HepG2 (cell line): ENCODE data around the gene RAB40A. TPM values are rescaled to one million over a fixed set of nuclear protein-coding genes. Genes with fewer than 3 reads are reported as not detected.

Source experiments
- ATAC-seq: fragments of 200-7000 bp; cut with Tn5 transposase; 3 replicates; pipeline ENCODE4 v1.9.1; 2020; ENCODE audit warnings: mild to moderate bottlenecking, moderate library complexity
- BruUV-seq: library from RNA; stranded (reverse); fragments of 400-500 nt; replicated peaks from 2 replicates; lab custom pipeline; 2021; lab: Mats Ljungman, UMichigan
- CTCF ChIA-PET: fragments of 300-600 bp; formaldehyde crosslinking; extraction: SDS; loops from one replicate; lab custom pipeline; 2021; ENCODE audit warnings: low total read pairs, inconsistent platforms, low intra/inter-chr PET ratio; lab: Yijun Ruan, JAX
- POLR2A ChIA-PET: fragments of 350-600 bp; sonication (Branson Sonifier 250); formaldehyde crosslinking; loops from one replicate; lab custom pipeline; 2020; ENCODE audit warnings: antibody characterized with exemption, inconsistent platforms; lab: Yijun Ruan, JAX
- DNase-seq: peaks from one replicate; pipeline ENCODE4 v3.0.0-alpha.2; 2015; ENCODE audit warnings: low spot score
- FAIRE-seq: peaks from 3 replicates; lab custom pipeline; 2011; peaks lifted over from hg19 to GRCh38; lab: Jason Lieb, UNC
- H2AFZ ChIP-seq: one replicate; pipeline ENCODE4 v1.6.1; 2011; ENCODE audit warnings: low read length, inconsistent platforms
- H3K27ac ChIP-seq: fragments of 300-600 bp; 3 replicates; pipeline ENCODE4 v1.8.0; 2011; ENCODE audit warnings: mixed run types, mild to moderate bottlenecking, mixed read lengths, low read length, inconsistent platforms; ENCODE audit not compliant: insufficient read depth; ENCODE audit errors: extremely low read length
- H3K27me3 ChIP-seq, 2 experiments: fragments of 200-600 bp in 1 of 2; 2 replicates in 1 of 2; 3 replicates in 1 of 2; pipeline versions ENCODE4 v1.6.0 to v1.8.0; 2011; ENCODE audit warnings: low read length in 2 of 2, mild to moderate bottlenecking in 2 of 2, moderate library complexity in 2 of 2, inconsistent platforms in 1 of 2; ENCODE audit not compliant: insufficient read depth in 2 of 2, control insufficient read depth in 1 of 2
- H3K36me3 ChIP-seq, 2 experiments: fragments of 200-600 bp in 1 of 2; replicated peaks in 1 of 2; 2 replicates in 1 of 2; 3 replicates in 1 of 2; pipeline versions ENCODE4 v1.5.1 to v1.8.0; 2011; ENCODE audit warnings: low read length in 2 of 2, inconsistent platforms in 1 of 2; ENCODE audit not compliant: insufficient read depth in 2 of 2, control insufficient read depth in 1 of 2
- H3K4me1 ChIP-seq: 2 replicates; pipeline ENCODE4 v1.5.1; 2012; ENCODE audit warnings: low read length, inconsistent platforms; ENCODE audit not compliant: insufficient read depth
- H3K4me2 ChIP-seq: 2 replicates; pipeline ENCODE4 v1.6.0; 2011; ENCODE audit warnings: low read depth, low read length, inconsistent platforms
- H3K4me3 ChIP-seq, 3 experiments: fragments of 200-600 bp in 1 of 3; sonication (generic), shearing (Covaris generic) in 1 of 3; replicated peaks in 1 of 3; 2 replicates each; pipeline ENCODE4 v1.5.1; 2011 to 2016; ENCODE audit warnings: low read length in 3 of 3, inconsistent platforms in 2 of 3, low read depth in 2 of 3, mild to moderate bottlenecking in 2 of 3, control low read depth in 1 of 3, mixed read lengths in 1 of 3; ENCODE audit not compliant: insufficient read depth in 1 of 3
- H3K79me2 ChIP-seq: one replicate; pipeline ENCODE4 v1.6.1; 2011; ENCODE audit warnings: low read length, inconsistent platforms; ENCODE audit not compliant: insufficient read depth
- H3K9ac ChIP-seq: 2 replicates; pipeline ENCODE4 v1.6.0; 2011; ENCODE audit warnings: mild to moderate bottlenecking, low read depth, low read length, inconsistent platforms; ENCODE audit not compliant: insufficient read depth
- H3K9me3 ChIP-seq: 2 replicates; pipeline ENCODE4 v1.5.1; 2012; ENCODE audit warnings: mild to moderate bottlenecking, low read length
- H4K20me1 ChIP-seq: 2 replicates; pipeline ENCODE4 v1.6.0; 2011; ENCODE audit warnings: inconsistent platforms, mild to moderate bottlenecking, low read length, moderate library complexity; ENCODE audit not compliant: insufficient read depth
- CEBPG ChIP-seq: IDR thresholded peaks from 2 replicates; pipeline ENCODE4 v1.6.1; 2016
- CREB3 ChIP-seq: sonication (generic); formaldehyde crosslinking; IDR thresholded peaks from 2 replicates; pipeline ENCODE4 v1.5.0; 2020; ENCODE audit warnings: missing genetic modification reagents
- ELF3 ChIP-seq: IDR thresholded peaks from 2 replicates; pipeline ENCODE4 v1.6.1; 2016; ENCODE audit warnings: missing genetic modification reagents, missing compliant biosample characterization
- FOXO1 ChIP-seq: sonication (generic); formaldehyde crosslinking; IDR thresholded peaks from 2 replicates; pipeline ENCODE4 v1.4.0; 2020; ENCODE audit warnings: missing genetic modification reagents
- GATAD2A ChIP-seq: IDR thresholded peaks from 2 replicates; pipeline ENCODE4 v1.6.1; 2016
- NRL ChIP-seq: sonication (generic); formaldehyde crosslinking; IDR thresholded peaks from 2 replicates; pipeline ENCODE4 v1.5.0; 2020; ENCODE audit warnings: missing genetic modification reagents, mild to moderate bottlenecking, moderate library complexity, borderline replicate concordance
- ZBTB7A ChIP-seq: sonication (generic); formaldehyde crosslinking; IDR thresholded peaks from 2 replicates; pipeline ENCODE4 v1.8.0; 2022; ENCODE audit warnings: mild to moderate bottlenecking, missing genetic modification reagents
- ZNF280D ChIP-seq: sonication (generic); formaldehyde crosslinking; IDR thresholded peaks from 2 replicates; pipeline ENCODE4 v1.5.1; 2020; ENCODE audit warnings: mild to moderate bottlenecking, missing genetic modification reagents
- WGBS: methylation state at CpG from one replicate; pipeline ENCODE4 v1.1.6; 2017; ENCODE audit warnings: low lambda C conversion rate; 5-methylcytosine and 5-hydroxymethylcytosine counted together
- in situ Hi-C: cut with HindIII; loops from 2 replicates; pipeline ENCODE4 v1.10.0; 2017; ENCODE audit warnings: low pct_unique_long_range_greater_than_20kb; ENCODE audit not compliant: extremely low pct_ligation_motif_present
- intact Hi-C: fragments of 100-400 bp; cut with micrococcal nuclease; formaldehyde crosslinking; loops from one replicate; pipeline ENCODE4 v1.10.0; 2022; ENCODE audit not compliant: unreplicated experiment
- polyA plus RNA-seq, 8 experiments: library from polyadenylated mRNA; depleted of rRNA in 3 of 8; stranded (reverse) in 7 of 8; unstranded in 1 of 8; fragments of >200 nt; fragmentation: Illumina TruSeq in 4 of 8; extraction: Trizol in 4 of 8; gene quantifications; 2 replicates each; pipeline versions ENCODE4 v1.2.1 to v1.2.3, GENCODE V29; 2011 to 2016; ENCODE audit warnings: low read depth in 4 of 8, missing spikeins in 1 of 8, mixed read lengths in 1 of 8; ENCODE audit not compliant: insufficient read depth in 1 of 8
- total RNA-seq, 5 experiments: library from RNA; depleted of rRNA; stranded (reverse); fragments of >200 nt; fragmentation: Illumina TruSeq; extraction: Trizol; gene quantifications; 2 replicates each; pipeline ENCODE4 v1.2.3, GENCODE V29; 2016; ENCODE audit warnings: low read depth in 1 of 5

The RAB40A gene
- total and polyA plus RNA-seq, 2 of the 13 experiments (the other 11 are each of a cell fraction or from before 2014, with no cell fraction given): 0.11 TPM; not detected in 1

DNA sequence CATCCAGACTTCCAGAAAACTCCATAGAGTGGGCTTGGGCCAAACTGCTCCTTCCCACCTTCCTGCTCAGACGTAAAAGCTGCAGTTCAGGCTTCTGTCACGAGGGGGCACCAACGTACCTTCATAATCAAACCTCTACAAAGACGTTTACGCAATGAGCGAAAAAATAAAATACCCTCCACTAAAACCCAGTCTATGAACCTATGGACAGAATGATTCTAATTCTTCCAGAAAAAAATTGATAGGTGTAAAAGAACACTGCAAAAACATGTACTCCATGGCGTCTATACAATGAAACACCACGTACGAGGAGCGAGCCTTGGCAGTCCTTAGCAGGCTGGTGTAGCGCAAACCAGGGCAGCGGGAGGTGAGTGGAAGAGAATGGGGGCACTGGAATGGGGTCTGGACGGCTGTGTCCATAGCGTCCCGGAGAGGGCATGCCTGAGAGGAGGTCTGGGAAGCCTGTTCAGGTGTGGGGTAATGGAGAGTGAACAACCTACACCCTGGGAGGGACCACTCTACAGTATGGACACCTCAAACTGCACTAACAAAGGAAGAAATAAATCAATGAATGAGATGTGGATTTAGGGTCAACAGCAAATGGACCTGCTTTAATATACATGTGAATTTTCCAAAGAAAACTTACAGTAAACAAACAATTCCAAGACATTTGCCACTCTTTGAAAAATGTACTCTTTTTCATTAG, 14.4 kb upstream of the RAB40A start (continued):
- no peak for TF ChIP-seq ZBTB7A
- peak; percentile 77 for TF ChIP-seq CEBPG (CRISPR knock-in tag)

DNA sequence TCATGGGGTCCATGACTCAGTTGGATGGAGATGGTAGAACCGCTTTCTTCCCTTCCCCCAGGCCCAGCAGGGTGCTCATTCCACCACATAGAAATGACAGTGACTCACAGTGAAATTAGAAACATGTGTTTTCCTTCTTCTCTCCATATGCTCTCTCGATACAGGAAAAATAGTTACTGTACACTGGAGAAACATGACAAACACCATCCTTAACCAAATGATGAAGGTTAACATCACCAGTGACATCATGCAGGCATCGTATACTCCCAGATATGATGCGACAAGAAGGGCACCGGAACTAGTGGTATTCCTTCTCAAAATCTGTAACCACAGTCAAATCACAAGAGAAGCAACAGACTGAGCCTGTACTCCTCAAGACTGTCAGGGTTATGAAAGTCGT, 11.7 kb upstream of the RAB40A start:
- H2AFZ ChIP-seq: no peak overlapping the region
- ChIA-PET CTCF (no interaction called here), POLR2A (no interaction called here)
- DNase-seq (no peak), FAIRE-seq (no peak), ATAC-seq (no peak)
- BruUV-seq: no TSS peak
- H3K79me2 ChIP-seq: no peaks in the 10 kb centered on the region
- no peaks in the 10 kb centered on the region for H3K36me3 ChIP-seq
- in situ Hi-C loops: loop anchor here (25.0 kb wide), 2 partner anchors 281 to 581 kb away; partner anchors contain the start of gene ZCCHC18
- intact Hi-C loops: loop anchor here (5.0 kb wide), 1 partner anchor 156 kb away; the partner anchor contains the start of gene MORF4L2
- no peak overlapping the region for H3K27ac ChIP-seq
- H3K4me2 ChIP-seq: no peak overlapping the region
- H3K9me3 ChIP-seq: no peaks in the 10 kb centered on the region
- H4K20me1 ChIP-seq: no peaks in the 10 kb centered on the region
- no peaks in the 10 kb centered on the region for H3K27me3 ChIP-seq
- TF ChIP-seq GATAD2A (CRISPR knock-in tag) (no peak), ZNF280D (CRISPR knock-in tag) (no peak), ELF3 (no peak), FOXO1 (CRISPR knock-in tag) (no peak), NRL (CRISPR knock-in tag) (no peak), CREB3 (CRISPR knock-in tag) (no peak)
- H3K4me1 ChIP-seq: no peaks in the 10 kb centered on the region
- H3K4me3 ChIP-seq: no peak overlapping the region
- 11% methylated on average over 5 of the region's 6 CpGs for WGBS
- no peak overlapping the region for H3K9ac ChIP-seq
